ENCODE data around the gene BCAR3.

DNA sequence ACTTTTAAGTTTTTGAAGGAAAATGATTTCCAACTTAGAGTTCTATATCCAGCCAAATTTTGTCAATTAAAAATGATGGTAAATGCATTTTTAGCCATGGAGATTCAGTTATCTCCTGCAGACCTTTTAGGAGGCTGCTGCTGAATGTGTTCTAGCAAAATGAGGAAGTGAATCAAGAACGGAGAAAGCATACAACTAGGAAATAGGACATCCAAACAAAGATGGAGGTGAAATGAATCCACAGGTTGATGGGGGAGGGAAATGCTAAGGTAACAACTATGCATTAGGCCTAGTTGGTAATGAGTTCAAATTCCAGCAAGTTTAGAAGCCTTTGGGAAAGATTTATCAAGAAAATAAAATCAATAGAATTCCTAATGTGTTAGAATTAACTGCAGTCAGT lies 153.2 kb downstream of the BCAR3 start:
- TF ChIP-seq CTCF (IDR thresholded peaks at IDR 0.05) (no peak), POLR2AphosphoS5 (IDR thresholded peaks at IDR 0.05) (no peak), POLR2A (IDR thresholded peaks at IDR 0.05) (no peak)

Data from prostate gland (tissue), 2 donors.